Loucy (cell line): ENCODE measurements around the gene MOCOS.

ENCODE experiments used
- CTCF ChIP-seq: fragments of 200-600 bp; sonication (generic); conservative IDR thresholded peaks from 2 replicates; pipeline ENCODE4 v1.5.1; 2014; ENCODE audit warnings: mild to moderate bottlenecking, antibody characterized with exemption, low read length
- EZH2phosphoT487 ChIP-seq: fragments of 200-600 bp; IDR thresholded peaks from 2 replicates; pipeline ENCODE4 v1.6.1; 2018; ENCODE audit warnings: antibody characterized with exemption, mild to moderate bottlenecking, moderate library complexity, borderline replicate concordance

- TF ChIP-seq CTCF (no peak), EZH2phosphoT487 (no peak)
These were observed 4.3 kb upstream of the MOCOS start for GRCh38 chr18:36183033-36183432.
